Liver (tissue), 9 donors: ENCODE data around the gene GFRA4. TPM values are rescaled to one million over a fixed set of nuclear protein-coding genes. Genes with fewer than 3 reads are reported as not detected.

ENCODE experiments used
- DNase-seq: peaks from one replicate; pipeline ENCODE4 v3.0.0-alpha.2; 2017; ENCODE audit warnings: low spot score
- H3K27ac ChIP-seq, 2 donors: one replicate each; pipeline ENCODE4 v1.7.0; 2013; ENCODE audit warnings: inconsistent platforms in 2 of 2, low read length in 2 of 2, control low read depth in 1 of 2, low read depth in 1 of 2, mild to moderate bottlenecking in 1 of 2
- H3K27me3 ChIP-seq, 4 donors: one replicate each; pipeline versions ENCODE4 v1.6.1 to v1.7.0; 2013; ENCODE audit warnings: low read length in 3 of 4, inconsistent platforms in 1 of 4, mild to moderate bottlenecking in 1 of 4, moderate library complexity in 1 of 4; ENCODE audit not compliant: control insufficient read depth in 4 of 4, insufficient read depth in 4 of 4
- H3K36me3 ChIP-seq, 4 donors: one replicate each; pipeline versions ENCODE4 v1.6.1 to v1.7.0; 2013; ENCODE audit warnings: low read length in 3 of 4, mild to moderate bottlenecking in 3 of 4, low read depth in 1 of 4, moderate library complexity in 1 of 4; ENCODE audit not compliant: control insufficient read depth in 4 of 4, insufficient read depth in 3 of 4
- H3K4me1 ChIP-seq, 4 donors: one replicate each; pipeline versions ENCODE4 v1.6.1 to v1.7.0; 2013; ENCODE audit warnings: low read length in 3 of 4, mild to moderate bottlenecking in 3 of 4, moderate library complexity in 1 of 4; ENCODE audit not compliant: control insufficient read depth in 4 of 4, insufficient read depth in 4 of 4
- H3K4me3 ChIP-seq, 3 donors: one replicate each; pipeline versions ENCODE4 v1.6.1 to v1.7.0; 2013; ENCODE audit warnings: low read length in 3 of 3, control low read depth in 1 of 3, low read depth in 1 of 3, mild to moderate bottlenecking in 1 of 3
- H3K9ac ChIP-seq, 2 donors: one replicate each; pipeline ENCODE4 v1.7.0; 2013; ENCODE audit warnings: low read length in 2 of 2, mild to moderate bottlenecking in 2 of 2, moderate library complexity in 2 of 2, control low read depth in 1 of 2, low read depth in 1 of 2
- H3K9me3 ChIP-seq, 4 donors: one replicate each; pipeline versions ENCODE4 v1.6.1 to v1.7.0; 2013; ENCODE audit warnings: low read length in 3 of 4; ENCODE audit not compliant: control insufficient read depth in 4 of 4
- CTCF ChIP-seq: fragments of 150-350 bp; IDR thresholded peaks from 2 replicates; pipeline ENCODE4 v1.5.1; 2017; ENCODE audit warnings: improper control_type of control experiment, low read depth, low read length; ENCODE audit not compliant: missing input control
- EGR1 ChIP-seq, 2 donors: IDR thresholded peaks; 2 replicates each; pipeline ENCODE4 v1.6.1; 2016 to 2018; ENCODE audit warnings: antibody characterized with exemption in 2 of 2, low read depth in 2 of 2
- FOXA1 ChIP-seq: IDR thresholded peaks from 2 replicates; pipeline ENCODE4 v1.6.1; 2016; ENCODE audit warnings: antibody characterized with exemption
- HNF4G ChIP-seq: IDR thresholded peaks from 2 replicates; pipeline ENCODE4 v1.6.1; 2016; ENCODE audit warnings: antibody characterized with exemption
- JUND ChIP-seq, 2 donors: IDR thresholded peaks; 2 replicates each; pipeline ENCODE4 v1.6.1; 2016; ENCODE audit warnings: antibody characterized with exemption in 2 of 2
- NR2F2 ChIP-seq: IDR thresholded peaks from 2 replicates; pipeline ENCODE4 v1.6.1; 2016; ENCODE audit warnings: antibody characterized with exemption
- RAD21 ChIP-seq, 2 donors: IDR thresholded peaks; 2 replicates each; pipeline ENCODE4 v1.6.1; 2016; ENCODE audit warnings: antibody characterized with exemption in 2 of 2, mild to moderate bottlenecking in 2 of 2
- REST ChIP-seq: IDR thresholded peaks from 2 replicates; pipeline ENCODE4 v1.6.1; 2016; ENCODE audit warnings: antibody characterized with exemption, mild to moderate bottlenecking
- RXRA ChIP-seq, 2 donors: IDR thresholded peaks; 2 replicates each; pipeline ENCODE4 v1.6.1; 2017 to 2018; ENCODE audit warnings: antibody characterized with exemption in 2 of 2, mild to moderate bottlenecking in 1 of 2
- TAF1 ChIP-seq: conservative IDR thresholded peaks from 2 replicates; pipeline ENCODE4 v1.6.1; 2016; ENCODE audit warnings: antibody characterized with exemption, mild to moderate bottlenecking
- YY1 ChIP-seq: IDR thresholded peaks from 2 replicates; pipeline ENCODE4 v1.6.1; 2016; ENCODE audit warnings: antibody characterized with exemption, mild to moderate bottlenecking
- ZBTB33 ChIP-seq: IDR thresholded peaks from 2 replicates; pipeline ENCODE4 v1.6.1; 2016; ENCODE audit warnings: antibody characterized with exemption
- WGBS: extraction: QIAGEN DNeasy Blood & Tissue Kit; methylation state at CpG from one replicate; pipeline ENCODE4 v1.1.7; 2013; 5-methylcytosine and 5-hydroxymethylcytosine counted together
- polyA plus RNA-seq, 2 donors: library from polyadenylated mRNA; stranded (reverse) in 1 of 2; unstranded in 1 of 2; fragments of 200-250 nt in 1 of 2; fragments of >200 nt in 1 of 2; fragmentation: Nextera tagmentation in 1 of 2; extraction: Ambion mirVana in 1 of 2; gene quantifications; one replicate each; pipeline versions ENCODE4 v1.2.1 to v1.2.3, GENCODE V29; 2013 to 2015
- total RNA-seq, 2 donors: library from RNA; depleted of rRNA; stranded (reverse); fragments of >200 nt; gene quantifications; one replicate each; pipeline ENCODE4 v1.2.3, GENCODE V29; 2014
- donor health status: healthy.
- donor health status: healthy.
- donor health status: healthy.
- donor health status: healthy.
- donor health status: healthy.

Gene GFRA4
- total and polyA plus RNA-seq, 4 donors, result not detected

DNA sequence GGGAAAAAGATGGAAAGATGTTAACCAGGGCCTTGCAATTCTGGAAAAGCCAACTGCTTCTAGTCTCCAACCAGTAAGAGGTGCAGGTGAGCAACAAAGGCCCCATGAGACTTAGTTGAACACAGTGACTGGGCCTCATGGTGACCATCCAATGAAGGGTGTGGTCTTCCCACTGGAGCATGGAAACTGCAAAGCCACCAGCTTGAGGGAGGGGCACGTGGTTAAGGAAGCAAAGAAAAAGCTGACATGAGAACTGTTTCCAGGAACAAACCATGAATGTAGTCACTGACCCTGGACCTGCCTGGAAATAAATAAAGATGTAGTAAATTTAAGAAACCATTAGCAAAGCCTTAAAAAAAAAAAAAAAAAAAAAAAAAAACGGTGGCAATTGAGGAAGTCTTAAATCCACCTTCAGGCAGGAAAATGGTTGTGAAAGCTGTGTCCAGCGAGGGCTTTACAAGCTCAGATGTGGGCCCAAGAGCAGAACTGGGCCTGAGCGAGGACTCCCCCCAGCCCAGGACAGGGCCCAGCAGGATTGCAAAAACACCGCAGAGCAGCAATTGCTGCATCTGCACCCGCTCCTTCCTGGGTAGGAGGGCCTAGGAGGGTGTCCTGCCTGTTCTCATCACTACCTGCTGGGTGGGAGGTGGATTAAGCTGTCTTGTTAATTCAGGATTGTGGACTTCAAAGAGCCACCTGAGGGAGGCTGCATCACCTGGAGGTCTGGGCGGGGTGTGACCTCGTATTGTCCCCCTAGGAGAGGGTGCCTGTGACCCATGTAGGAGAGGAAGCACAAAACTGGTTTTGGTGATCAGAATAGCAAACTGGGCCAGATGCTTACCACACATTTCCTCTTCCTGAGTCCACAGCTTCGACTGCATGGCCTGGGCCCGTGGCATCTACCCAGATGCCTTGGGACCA lies 10.3 kb downstream of the GFRA4 start (continued):
- TF ChIP-seq ZBTB33 (no peak), YY1 (no peak), EGR1 (IDR thresholded peaks at IDR 0.05; ENCODE audit: low read depth in 2 of 2) (no peak)

- 94% methylated on average over 9 of the region's 9 CpGs for WGBS
- Histone ChIP-seq H3K27me3 (no peaks in the 10 kb centered on the region), H3K9ac (no peak overlapping the region), H3K27ac (no peak overlapping the region), H3K4me1 (no peaks in the 10 kb centered on the region), H3K36me3 (peaks cover 4 to 24% (median 13%) of the 10 kb centered on the region in 4 donors), H3K9me3 (peaks cover 0 to 2% (median 0%) of the 10 kb centered on the region in 4 donors), H3K4me3 (no peak overlapping the region)
- DNase-seq, result no peak
- TF ChIP-seq JUND (IDR thresholded peaks at IDR 0.05) (no peak), YY1 (no peak), REST (no peak), HNF4G (no peak), TAF1 (no peak), EGR1 (IDR thresholded peaks at IDR 0.05; ENCODE audit: low read depth in 2 of 2) (no peak), CTCF (no peak), RXRA (IDR thresholded peaks at IDR 0.05) (no peak), FOXA1 (no peak), RAD21 (IDR thresholded peaks at IDR 0.05) (no peak), NR2F2 (no peak)
These were observed 11.0 kb downstream of the GFRA4 start for GRCh38 chr20:3652221-3652620.
